ENCODE results near the gene SPDL1.
A peak's percentile ranks its signal among the peaks of the same experiment; 100 is the strongest.

Gene SPDL1

GRCh38 chr5:169635936-169636335 is 52.4 kb downstream of the SPDL1 start:
- POLR2A ChIA-PET: no interaction called here
- no peak for TF ChIP-seq CTCF (IDR thresholded peaks at IDR 0.05; ENCODE audit: insufficient read depth, low read length, missing control alignments)
- DNase-seq (ENCODE audit: low read depth, low spot score): no peak
- CTCF ChIA-PET: interaction anchor here (0.6 to 1.7 kb wide), 2 partner anchors 11 to 55 kb away, joined by 4 to 5 read pairs; no protein-coding TSS in a partner anchor
- no peak overlapping the region for H3K4me3 ChIP-seq (ENCODE audit: low read depth, low read length)

- CTCF ChIA-PET: interaction anchor here (0.6 to 1.7 kb wide), 2 partner anchors 10 to 344 kb away, joined by 3 to 5 read pairs; partner anchors contain the start of gene INSYN2B
- POLR2A ChIA-PET: no interaction called here
- no peak for DNase-seq (ENCODE audit: low read depth, low spot score)
- no peak for TF ChIP-seq CTCF (IDR thresholded peaks at IDR 0.05; ENCODE audit: insufficient read depth, low read length, missing control alignments)
- H3K4me3 ChIP-seq (ENCODE audit: low read depth, low read length): peak overlapping the region; percentile 20; the same call in 1 of the 2 replicates
Measured at GRCh38 chr5:169636477-169637084, 53.0 kb downstream of the SPDL1 start.

- POLR2A ChIA-PET: no interaction called here
- H3K4me3 ChIP-seq (ENCODE audit: low read depth, low read length): peak within 1 kb of the TSS; percentile 23
- CTCF ChIA-PET: interaction anchor here (0.7 to 1.7 kb wide), 2 partner anchors 10 to 343 kb away, joined by 3 to 5 read pairs; partner anchors contain the start of gene INSYN2B
- no peak for TF ChIP-seq CTCF (IDR thresholded peaks at IDR 0.05; ENCODE audit: insufficient read depth, low read length, missing control alignments)
- DNase-seq (ENCODE audit: low read depth, low spot score): no peak
Measured at GRCh38 chr5:169637085-169637548, 53.5 kb downstream of the SPDL1 start, which contains the start of gene DOCK2. Gene DOCK2, plus strand, starts transcription at chr5:169637275. Its CDS starts 52 bp downstream, at chr5:169637327.

GRCh38 chr5:169637549-169638121 is 54.1 kb downstream of the SPDL1 start:
- CTCF ChIA-PET: interaction anchor here (0.7 kb wide), 1 partner anchor 343 kb away, joined by 3 read pairs; the partner anchor contains the start of gene INSYN2B
- DNase-seq (ENCODE audit: low read depth, low spot score): no peak
- peak overlapping the region; percentile 23 for H3K4me3 ChIP-seq (ENCODE audit: low read depth, low read length)
- POLR2A ChIA-PET: no interaction called here
- TF ChIP-seq CTCF (IDR thresholded peaks at IDR 0.05; ENCODE audit: insufficient read depth, low read length, missing control alignments): no peak

GRCh38 chr5:169641253-169641652 is 57.7 kb downstream of the SPDL1 start:
- POLR2A ChIA-PET: no interaction called here
- no peak overlapping the region for H3K4me3 ChIP-seq (ENCODE audit: low read depth, low read length)
- CTCF ChIA-PET: interaction anchor here (0.7 kb wide), 1 partner anchor 338 kb away, joined by 4 read pairs; no protein-coding TSS in a partner anchor
- TF ChIP-seq CTCF (IDR thresholded peaks at IDR 0.05; ENCODE audit: insufficient read depth, low read length, missing control alignments): no peak
- DNase-seq (ENCODE audit: low read depth, low spot score): no peak

GRCh38 chr5:169646856-169647255 is 63.3 kb downstream of the SPDL1 start:
- no peak overlapping the region for H3K4me3 ChIP-seq (ENCODE audit: low read depth, low read length)
- ChIA-PET POLR2A (no interaction called here), CTCF (interaction anchor here (1.2 to 1.6 kb wide), 2 partner anchors 11 to 12 kb away, joined by 3 to 5 read pairs; no protein-coding TSS in a partner anchor)
- no peak for DNase-seq (ENCODE audit: low read depth, low spot score)
- TF ChIP-seq CTCF (IDR thresholded peaks at IDR 0.05; ENCODE audit: insufficient read depth, low read length, missing control alignments): no peak
